H1 (cell line): ENCODE data around the gene EBLN2. TPM values are rescaled to one million over a fixed set of nuclear protein-coding genes. Genes with fewer than 3 reads are reported as not detected.

Source experiments
- CTCF ChIA-PET: fragments of 300-600 bp; sonication (Branson Sonifier 250); formaldehyde crosslinking; loops from one replicate; lab custom pipeline; 2021; ENCODE audit not compliant: partially characterized antibody; lab: Charles Lee
- POLR2A ChIA-PET: fragments of 300-600 bp; sonication (Branson Sonifier 250); formaldehyde crosslinking; loops from one replicate; lab custom pipeline; 2021; ENCODE audit warnings: inconsistent platforms; ENCODE audit not compliant: partially characterized antibody; lab: Charles Lee
- DNase-seq, 2 experiments: peaks; one replicate each; pipeline versions ENCODE4 v3.0.0 to v3.0.0-alpha.2; 2010 to 2022; ENCODE audit warnings: low spot score in 2 of 2, low read depth in 1 of 2, mixed read lengths in 1 of 2
- FAIRE-seq: peaks from 2 replicates; lab custom pipeline; 2011; peaks lifted over from hg19 to GRCh38; lab: Jason Lieb, UNC
- H2AFZ ChIP-seq: 2 replicates; pipeline ENCODE4 v1.8.1; 2012; ENCODE audit warnings: low read length, inconsistent platforms
- H2AK5ac ChIP-seq: 2 replicates; pipeline ENCODE4 v1.6.1; 2013; ENCODE audit warnings: low read depth, low read length
- H2BK120ac ChIP-seq: replicated peaks from 2 replicates; pipeline ENCODE3; 2013; ENCODE audit warnings: low read depth, low read length, inconsistent platforms
- H2BK12ac ChIP-seq: 2 replicates; pipeline ENCODE4 v1.6.1; 2013; ENCODE audit warnings: low read depth, low read length
- H2BK15ac ChIP-seq: 2 replicates; pipeline ENCODE4 v1.6.1; 2013; ENCODE audit warnings: low read length
- H2BK20ac ChIP-seq: 2 replicates; pipeline ENCODE4 v1.6.1; 2013; ENCODE audit warnings: low read length
- H2BK5ac ChIP-seq: 2 replicates; pipeline ENCODE4 v1.6.1; 2013; ENCODE audit warnings: low read depth, low read length
- H3K14ac ChIP-seq: 2 replicates; pipeline ENCODE4 v1.6.1; 2013; ENCODE audit warnings: inconsistent platforms; ENCODE audit not compliant: insufficient read length
- H3K18ac ChIP-seq: 2 replicates; pipeline ENCODE4 v1.6.1; 2013; ENCODE audit warnings: low read length; ENCODE audit errors: extremely low read depth
- H3K23ac ChIP-seq: 2 replicates; pipeline ENCODE4 v1.6.1; 2013; ENCODE audit warnings: inconsistent platforms; ENCODE audit not compliant: insufficient read length
- H3K23me2 ChIP-seq: 2 replicates; pipeline ENCODE4 v1.6.1; 2013; ENCODE audit warnings: low read depth, low read length
- H3K27ac ChIP-seq: 2 replicates; pipeline ENCODE4 v1.6.1; 2011; ENCODE audit warnings: low read depth, low read length, inconsistent platforms
- H3K27me3 ChIP-seq, 4 experiments: replicated peaks in 1 of 4; 1 replicate in 1 of 4; 2 replicates in 3 of 4; pipeline versions ENCODE4 v1.6.1 to v1.8.1; 2011 to 2013; ENCODE audit warnings: low read length in 3 of 4, mild to moderate bottlenecking in 3 of 4, inconsistent platforms in 2 of 4, mixed read lengths in 2 of 4, moderate library complexity in 1 of 4; ENCODE audit not compliant: control insufficient read depth in 3 of 4, insufficient read depth in 3 of 4; ENCODE audit errors: extremely low read depth in 1 of 4
- H3K36me3 ChIP-seq, 4 experiments: 2 replicates each; pipeline versions ENCODE4 v1.6.1 to v1.8.1; 2011 to 2013; ENCODE audit warnings: mild to moderate bottlenecking in 4 of 4, low read length in 3 of 4, moderate library complexity in 2 of 4, control low read depth in 1 of 4, inconsistent platforms in 1 of 4; ENCODE audit not compliant: insufficient read depth in 4 of 4, control insufficient read depth in 2 of 4
- H3K4ac ChIP-seq: replicated peaks from 2 replicates; pipeline ENCODE3; 2013; ENCODE audit warnings: low read length, low read depth, mixed read lengths, inconsistent platforms; ENCODE audit not compliant: insufficient read length
- H3K4me1 ChIP-seq, 4 experiments: replicated peaks in 1 of 4; 1 replicate in 1 of 4; 2 replicates in 3 of 4; pipeline versions ENCODE4 v1.6.1 to v1.8.1; 2011 to 2013; ENCODE audit warnings: low read length in 3 of 4, inconsistent platforms in 2 of 4, mixed read lengths in 1 of 4; ENCODE audit not compliant: insufficient read depth in 4 of 4, control insufficient read depth in 3 of 4
- H3K4me2 ChIP-seq, 2 experiments: 2 replicates each; pipeline versions ENCODE4 v1.6.1 to v1.8.1; 2011 to 2013; ENCODE audit warnings: low read depth in 2 of 2, low read length in 2 of 2, control low read depth in 1 of 2, inconsistent platforms in 1 of 2, mild to moderate bottlenecking in 1 of 2; ENCODE audit not compliant: insufficient read depth in 1 of 2
- H3K4me3 ChIP-seq, 4 experiments: fragments of 200-600, 300-600 bp in 1 of 4; sonication (generic), shearing (Covaris generic), sonication (Bioruptor Twin) in 1 of 4; 2 replicates each; pipeline versions ENCODE4 v1.5.1 to v1.8.1; 2011 to 2016; ENCODE audit warnings: low read length in 4 of 4, low read depth in 3 of 4, control low read depth in 2 of 4, inconsistent platforms in 2 of 4, mild to moderate bottlenecking in 2 of 4, mixed read lengths in 1 of 4, moderate library complexity in 1 of 4; ENCODE audit not compliant: insufficient read depth in 2 of 4; ENCODE audit errors: extremely low read depth in 1 of 4
- H3K56ac ChIP-seq: replicated peaks from 2 replicates; pipeline ENCODE3; 2013; ENCODE audit warnings: low read depth, mild to moderate bottlenecking, mixed read lengths, low read length, inconsistent platforms; ENCODE audit not compliant: insufficient read length
- H3K79me1 ChIP-seq: 2 replicates; pipeline ENCODE4 v1.6.1; 2013; ENCODE audit warnings: low read depth, low read length, control low read depth
- H3K79me2 ChIP-seq, 2 experiments: 2 replicates each; pipeline versions ENCODE4 v1.6.1 to v1.8.1; 2012 to 2013; ENCODE audit warnings: low read length in 2 of 2, mild to moderate bottlenecking in 2 of 2, inconsistent platforms in 1 of 2; ENCODE audit not compliant: insufficient read depth in 2 of 2, control insufficient read depth in 1 of 2
- H3K9ac ChIP-seq, 4 experiments: replicated peaks in 1 of 4; 1 replicate in 1 of 4; 2 replicates in 3 of 4; pipeline versions ENCODE4 v1.6.1 to v1.8.1; 2011 to 2013; ENCODE audit warnings: low read depth in 3 of 4, low read length in 3 of 4, control low read depth in 2 of 4, mild to moderate bottlenecking in 2 of 4, moderate library complexity in 2 of 4, inconsistent platforms in 1 of 4; ENCODE audit errors: extremely low read depth in 1 of 4
- H3K9me3 ChIP-seq, 2 experiments: 2 replicates each; pipeline versions ENCODE4 v1.6.1 to v1.8.1; 2012 to 2013; ENCODE audit warnings: mild to moderate bottlenecking in 2 of 2, moderate library complexity in 2 of 2, control low read depth in 1 of 2, inconsistent platforms in 1 of 2, low read depth in 1 of 2, low read length in 1 of 2, mixed read lengths in 1 of 2; ENCODE audit not compliant: insufficient read depth in 2 of 2
- H4K20me1 ChIP-seq, 2 experiments: replicated peaks in 1 of 2; 2 replicates each; pipeline versions ENCODE3 to v1.8.1; 2011 to 2013; ENCODE audit warnings: inconsistent platforms in 2 of 2, low read length in 2 of 2, mild to moderate bottlenecking in 1 of 2; ENCODE audit not compliant: insufficient read depth in 2 of 2, control insufficient read depth in 1 of 2
- H4K5ac ChIP-seq: 2 replicates; pipeline ENCODE4 v1.6.1; 2013; ENCODE audit warnings: low read length, low read depth, mixed read lengths, inconsistent platforms; ENCODE audit not compliant: insufficient read length
- H4K8ac ChIP-seq: 2 replicates; pipeline ENCODE4 v1.8.0; 2013; ENCODE audit warnings: mild to moderate bottlenecking, moderate library complexity, low read length, inconsistent platforms; ENCODE audit not compliant: insufficient read depth; ENCODE audit errors: extremely low read depth
- H4K91ac ChIP-seq: replicated peaks from 2 replicates; pipeline ENCODE3; 2013; ENCODE audit warnings: low read length, mixed read lengths, inconsistent platforms; ENCODE audit not compliant: insufficient read length
- FOSL1 ChIP-seq: IDR thresholded peaks from 2 replicates; pipeline ENCODE4 v1.6.1; 2011; ENCODE audit warnings: mild to moderate bottlenecking, low read depth, low read length, moderate library complexity; ENCODE audit not compliant: insufficient read depth
- RFX5 ChIP-seq: IDR thresholded peaks from 2 replicates; pipeline ENCODE4 v1.6.1; 2011; ENCODE audit warnings: low read depth, low read length, improper control_type of control experiment, borderline replicate concordance
- SP2 ChIP-seq: IDR thresholded peaks from 2 replicates; pipeline ENCODE4 v1.6.1; 2012; ENCODE audit warnings: mild to moderate bottlenecking, low read length, inconsistent platforms
- WGBS, 2 experiments: shearing (Covaris generic) in 1 of 2; methylation state at CpG; one replicate each; pipeline versions ENCODE4 v1.1.6 to v1.1.7; 2013 to 2015; ENCODE audit warnings: low lambda C conversion rate in 2 of 2, mixed read lengths in 2 of 2, inconsistent platforms in 1 of 2, low coverage in 1 of 2, missing lambda C conversion rate in 1 of 2; ENCODE audit not compliant: insufficient replicate concordance in 2 of 2, insufficient coverage in 1 of 2, insufficient read length in 1 of 2; ENCODE audit errors: extremely low coverage in 1 of 2, missing lambda C conversion rate in 1 of 2; 5-methylcytosine and 5-hydroxymethylcytosine counted together
- long read RNA-seq, 2 experiments: library from RNA in 1 of 2; library from capped mRNA in 1 of 2; stranded (forward); transcript quantifications; one replicate each; pipeline ENCODE4 v2.0.0, GENCODE V29; 2021; ENCODE audit warnings: inconsistent platforms in 1 of 2
- polyA minus RNA-seq, 3 experiments: library from RNA; depleted of rRNA, polyadenylated mRNA; stranded (reverse); fragments of >200 nt; gene quantifications; 1 replicate in 2 of 3; 2 replicates in 1 of 3; pipeline ENCODE4 v1.2.3, GENCODE V29; 2011
- polyA plus RNA-seq, 7 experiments: library from polyadenylated mRNA; depleted of rRNA in 3 of 7; stranded (reverse) in 5 of 7; unstranded in 2 of 7; fragments of >200 nt in 5 of 7; fragments of 200-250 nt in 2 of 7; gene quantifications; 1 replicate in 5 of 7; 2 replicates in 1 of 7; 4 replicates in 1 of 7; pipeline versions ENCODE4 v1.2.1 to v1.2.3, GENCODE V29; 2011 to 2013; ENCODE audit warnings: missing spikeins in 2 of 7, mixed read lengths in 2 of 7
- total RNA-seq: library from RNA; stranded (reverse); fragmentation: NEBNext Ultra II Directional; extraction: Animal tissue kit (Norgen Biotek cat#: 25700); gene quantifications from 2 replicates; pipeline ENCODE4 v1.2.1, GENCODE V29; 2021

Gene EBLN2
- total RNA-seq (3.8 and 3.9 TPM in 2 replicates), polyA plus RNA-seq (2011; rRNA removed) (1.6 and 1.9 TPM in 2 replicates), polyA minus RNA-seq (2011; rRNA and poly(A)+ RNA removed) (14.4 and 16.5 TPM in 2 replicates)
- 2.9 TPM for polyA plus RNA-seq (2011; cell fraction: cytosol; rRNA removed)
- 4.4 TPM for polyA plus RNA-seq (2011; cell fraction: nucleus; rRNA removed)
- polyA plus RNA-seq (2012, experiment 1 of 2): 2.7 to 5.3 TPM (median 3.4 TPM) in 4 replicates
- polyA plus RNA-seq (2012, experiment 2 of 2): 0.58 TPM
- 2.6 TPM for polyA plus RNA-seq (2013, experiment 1 of 2)
- 2.3 TPM for polyA plus RNA-seq (2013, experiment 2 of 2)
- polyA minus RNA-seq (2011; cell fraction: cytosol; rRNA and poly(A)+ RNA removed): 7.3 TPM
- polyA minus RNA-seq (2011; cell fraction: nucleus; rRNA and poly(A)+ RNA removed): 27.0 TPM
- long read RNA-seq, experiment 1: 0 reads
- long read RNA-seq, experiment 2: 0 reads

DNA sequence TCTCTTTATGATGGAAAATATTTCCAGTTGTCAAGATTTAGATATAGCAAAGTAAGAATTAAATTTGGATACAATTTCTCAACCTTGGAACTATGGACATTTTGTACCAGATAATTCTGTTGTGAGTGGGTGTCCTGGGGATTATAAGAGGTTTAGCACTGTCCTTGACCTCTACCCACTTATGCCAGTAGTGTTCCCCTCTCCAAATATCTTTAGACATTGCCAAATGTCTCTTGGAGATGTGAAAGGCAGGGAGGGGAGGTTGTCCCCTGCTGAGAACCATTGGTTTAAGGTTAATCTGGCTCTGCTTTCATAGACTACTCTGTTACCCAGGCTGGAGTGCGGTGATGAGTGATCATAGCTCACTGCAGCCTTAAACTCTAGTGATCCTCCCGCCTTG is at the start of gene EBLN2:
Gene EBLN2 (plus strand): TSS at position 244 of the 400 bp plus-strand sequence. CDS start 423 bp downstream, outside the sequence.
- TF ChIP-seq SP2 (no peak), RFX5 (no peak), FOSL1 (no peak)
- no peak within 1 kb of the TSS for H3K4ac ChIP-seq
- no peak within 1 kb of the TSS for H3K9ac ChIP-seq
- ChIA-PET POLR2A (no interaction called here), CTCF (no interaction called here)
- FAIRE-seq (no peak), DNase-seq (no peak)
- peaks cover 0 to 2% of the 10 kb centered on the region in 2 experiments for H4K20me1 ChIP-seq
- no peak within 1 kb of the TSS for H2BK20ac ChIP-seq
- H3K56ac ChIP-seq: no peak within 1 kb of the TSS
- H2BK120ac ChIP-seq: no peak within 1 kb of the TSS
- peaks cover 0 to 14% of the 10 kb centered on the region in 2 experiments; a peak in 3 of 4 replicates for H3K79me2 ChIP-seq
- H2AFZ ChIP-seq: no peak within 1 kb of the TSS
- H3K23me2 ChIP-seq: no peaks in the 10 kb centered on the region
- H3K79me1 ChIP-seq: 0 out of 2 replicates have a peak, but pooled peaks cover 2% of the 10 kb centered on the region
- H3K4me2 ChIP-seq: no peak within 1 kb of the TSS
- 98% methylated on average over 2 of the region's 2 CpGs; no CpG with 5 or more reads in 1 of the 2 experiments for WGBS, 2 experiments
- no peak within 1 kb of the TSS for H4K91ac ChIP-seq
- H3K27ac ChIP-seq: no peak within 1 kb of the TSS
- no peaks in the 10 kb centered on the region for H3K9me3 ChIP-seq
- no peak within 1 kb of the TSS for H4K5ac ChIP-seq
- H3K18ac ChIP-seq: no peak within 1 kb of the TSS
- no peak within 1 kb of the TSS for H2BK12ac ChIP-seq
- H3K36me3 ChIP-seq: peaks cover 16 to 48% (median 21%) of the 10 kb centered on the region in 4 experiments
- no peak within 1 kb of the TSS for H4K8ac ChIP-seq
- no peak within 1 kb of the TSS for H2BK15ac ChIP-seq
- no peaks in the 10 kb centered on the region for H3K27me3 ChIP-seq
- H2BK5ac ChIP-seq: no peak within 1 kb of the TSS
- no peaks in the 10 kb centered on the region for H3K4me1 ChIP-seq
- no peak within 1 kb of the TSS for H3K4me3 ChIP-seq
- no peak within 1 kb of the TSS for H3K23ac ChIP-seq
- H2AK5ac ChIP-seq: no peak within 1 kb of the TSS
- no peak within 1 kb of the TSS for H3K14ac ChIP-seq
